Measurements from ENCODE around the gene APEH.

DNA sequence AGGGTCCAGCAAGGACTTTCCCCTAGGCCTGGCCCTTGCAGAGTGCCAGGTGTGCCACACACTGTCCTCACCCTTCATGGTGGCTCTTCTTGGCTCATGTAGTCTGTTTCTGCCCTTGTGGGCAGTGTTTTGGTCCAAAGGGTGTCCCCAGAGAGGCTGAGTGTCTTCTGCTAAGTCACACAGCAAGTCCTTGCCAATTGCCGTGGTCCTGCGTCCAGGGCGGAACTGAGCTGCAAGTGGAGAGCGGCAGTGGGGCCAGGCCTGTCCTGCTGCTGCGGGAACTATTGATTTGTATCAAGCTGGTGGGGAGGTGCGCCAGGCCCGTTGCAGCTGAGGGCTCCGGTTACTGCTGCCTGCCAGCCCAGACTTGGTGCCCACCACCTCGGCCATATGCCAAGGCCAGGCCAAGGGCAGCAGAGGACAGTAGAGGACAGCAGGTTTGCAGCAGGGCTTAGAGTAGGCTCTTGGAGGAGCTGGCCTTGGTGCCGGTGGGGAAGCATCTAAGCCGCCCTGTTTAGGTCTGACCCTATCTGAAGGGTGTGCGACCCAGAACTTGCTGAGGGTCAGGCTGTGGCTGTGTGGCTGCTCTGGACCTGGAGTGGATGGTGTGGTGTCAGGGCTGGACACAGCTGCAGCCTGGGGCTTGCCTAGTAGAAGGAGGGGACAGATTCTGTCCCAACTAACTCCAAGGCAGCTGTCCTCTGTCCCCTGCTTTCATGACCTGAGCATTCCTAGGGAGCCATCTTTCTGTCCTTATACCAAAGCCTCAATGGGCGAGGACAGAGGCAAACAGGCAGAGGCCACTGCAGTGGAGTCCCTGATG is 40.8 kb downstream of the APEH start:
- TF ChIP-seq, protein P1, sequence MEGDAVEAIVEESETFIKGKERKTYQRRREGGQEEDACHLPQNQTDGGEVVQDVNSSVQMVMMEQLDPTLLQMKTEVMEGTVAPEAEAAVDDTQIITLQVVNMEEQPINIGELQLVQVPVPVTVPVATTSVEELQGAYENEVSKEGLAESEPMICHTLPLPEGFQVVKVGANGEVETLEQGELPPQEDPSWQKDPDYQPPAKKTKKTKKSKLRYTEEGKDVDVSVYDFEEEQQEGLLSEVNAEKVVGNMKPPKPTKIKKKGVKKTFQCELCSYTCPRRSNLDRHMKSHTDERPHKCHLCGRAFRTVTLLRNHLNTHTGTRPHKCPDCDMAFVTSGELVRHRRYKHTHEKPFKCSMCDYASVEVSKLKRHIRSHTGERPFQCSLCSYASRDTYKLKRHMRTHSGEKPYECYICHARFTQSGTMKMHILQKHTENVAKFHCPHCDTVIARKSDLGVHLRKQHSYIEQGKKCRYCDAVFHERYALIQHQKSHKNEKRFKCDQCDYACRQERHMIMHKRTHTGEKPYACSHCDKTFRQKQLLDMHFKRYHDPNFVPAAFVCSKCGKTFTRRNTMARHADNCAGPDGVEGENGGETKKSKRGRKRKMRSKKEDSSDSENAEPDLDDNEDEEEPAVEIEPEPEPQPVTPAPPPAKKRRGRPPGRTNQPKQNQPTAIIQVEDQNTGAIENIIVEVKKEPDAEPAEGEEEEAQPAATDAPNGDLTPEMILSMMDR (IDR thresholded peaks at IDR 0.05), result no peak
- TF ChIP-seq POLR2AphosphoS5 (IDR thresholded peaks at IDR 0.05), result no peak
- no peak for TF ChIP-seq POLR2A (IDR thresholded peaks at IDR 0.05; ENCODE audit: low read depth)

All from esophagus muscularis mucosa (tissue), 3 donors.